ENCODE measurements around the gene SULF2. TPM values are rescaled to one million over a fixed set of nuclear protein-coding genes. Genes with fewer than 3 reads are reported as not detected.

The SULF2 gene
- total and polyA plus RNA-seq, 2 of the 13 experiments (the other 11 are each of a cell fraction or from before 2014, with no cell fraction given): 7.2 to 50.9 TPM

- H3K4me3 ChIP-seq (replicated peaks in 1 of 3; ENCODE audit: insufficient read depth in 1 of 3, low read depth in 2 of 3, low read length in 3 of 3): no peak overlapping the region
- FAIRE-seq (no peak), ATAC-seq (no peak), DNase-seq (ENCODE audit: low spot score) (no peak)
- TF ChIP-seq GMEB2 (CRISPR knock-in tag; IDR thresholded peaks at IDR 0.05; ENCODE audit: low read depth): no peak
- 0 out of 2 replicates have a peak, but pooled peaks have one; percentile 26 for TF ChIP-seq ZNF773 (CRISPR knock-in tag; IDR thresholded peaks at IDR 0.05; ENCODE audit: borderline replicate concordance)
- H3K36me3 ChIP-seq (replicated peaks in 1 of 2; ENCODE audit: control insufficient read depth in 1 of 2, insufficient read depth in 2 of 2, low read length in 2 of 2): peaks cover 3 to 11% of the 10 kb centered on the region in 2 experiments; a peak in 1 of 5 replicates
- peaks cover 38% of the 10 kb centered on the region for H3K4me1 ChIP-seq (ENCODE audit: insufficient read depth, low read length)
- H3K27me3 ChIP-seq (ENCODE audit: control insufficient read depth in 1 of 2, insufficient read depth in 2 of 2, low read length in 2 of 2): no peaks in the 10 kb centered on the region
- no peaks in the 10 kb centered on the region for H3K79me2 ChIP-seq (ENCODE audit: insufficient read depth, low read length)
- no peaks in the 10 kb centered on the region for H4K20me1 ChIP-seq (ENCODE audit: insufficient read depth, low read length)
- ChIA-PET POLR2A (no interaction called here), CTCF (ENCODE audit: low intra/inter-chr PET ratio, low total read pairs) (interaction anchor here (1.9 to 2.3 kb wide), 2 partner anchors 12 to 956 kb away, joined by 5 to 24 read pairs; no protein-coding TSS in a partner anchor)
- H3K27ac ChIP-seq (ENCODE audit: extremely low read length, insufficient read depth, low read length): no peak overlapping the region
- no peak overlapping the region for H2AFZ ChIP-seq (ENCODE audit: low read length)
- BruUV-seq (replicated peaks): no TSS peak
- no peaks in the 10 kb centered on the region for H3K9me3 ChIP-seq (ENCODE audit: low read length)
- H3K4me2 ChIP-seq (ENCODE audit: low read depth, low read length): no peak overlapping the region
- 93% methylated on average over 12 of the region's 12 CpGs for WGBS (ENCODE audit: low lambda C conversion rate)
- intact Hi-C loops (cut with micrococcal nuclease; ENCODE audit: unreplicated experiment): no loop called here
- no peak overlapping the region for H3K9ac ChIP-seq (ENCODE audit: insufficient read depth, low read depth, low read length)
- in situ Hi-C loops (cut with HindIII; ENCODE audit: extremely low pct_ligation_motif_present, low pct_unique_long_range_greater_than_20kb): no loop called here
Observed at GRCh38 chr20:47664744-47665143, 120.5 kb downstream of the SULF2 start.

- no peaks in the 10 kb centered on the region for H3K9me3 ChIP-seq (ENCODE audit: low read length)
- BruUV-seq (replicated peaks): no TSS peak
- in situ Hi-C loops (cut with HindIII; ENCODE audit: extremely low pct_ligation_motif_present, low pct_unique_long_range_greater_than_20kb): no loop called here
- ATAC-seq: peak; percentile 8
- CTCF ChIA-PET (ENCODE audit: low intra/inter-chr PET ratio, low total read pairs): interaction anchor here (1.2 to 2.3 kb wide), 4 partner anchors 12 to 957 kb away, joined by 4 to 24 read pairs (median 4); no protein-coding TSS in a partner anchor
- H3K27me3 ChIP-seq (ENCODE audit: control insufficient read depth in 1 of 2, insufficient read depth in 2 of 2, low read length in 2 of 2): no peaks in the 10 kb centered on the region
- peak overlapping the region; percentile 41 for H3K4me2 ChIP-seq (ENCODE audit: low read depth, low read length)
- no peak for DNase-seq (ENCODE audit: low spot score)
- intact Hi-C loops (cut with micrococcal nuclease; ENCODE audit: unreplicated experiment): no loop called here
- no peak overlapping the region for H2AFZ ChIP-seq (ENCODE audit: low read length)
- FAIRE-seq: no peak
- no peak overlapping the region; a peak in 1 of 6 replicates for H3K4me3 ChIP-seq (replicated peaks in 1 of 3; ENCODE audit: insufficient read depth in 1 of 3, low read depth in 2 of 3, low read length in 3 of 3)
- H3K9ac ChIP-seq (ENCODE audit: insufficient read depth, low read depth, low read length): no peak overlapping the region
- 92% methylated on average over 2 of the region's 2 CpGs for WGBS (ENCODE audit: low lambda C conversion rate)
- H3K27ac ChIP-seq (ENCODE audit: extremely low read length, insufficient read depth, low read length): no peak overlapping the region
- peaks cover 3 to 13% of the 10 kb centered on the region in 2 experiments; a peak in 1 of 5 replicates for H3K36me3 ChIP-seq (replicated peaks in 1 of 2; ENCODE audit: control insufficient read depth in 1 of 2, insufficient read depth in 2 of 2, low read length in 2 of 2)
- no peaks in the 10 kb centered on the region for H4K20me1 ChIP-seq (ENCODE audit: insufficient read depth, low read length)
- H3K4me1 ChIP-seq (ENCODE audit: insufficient read depth, low read length): peaks cover 42% of the 10 kb centered on the region
- H3K79me2 ChIP-seq (ENCODE audit: insufficient read depth, low read length): no peaks in the 10 kb centered on the region
- POLR2A ChIA-PET: no interaction called here
- no peak for TF ChIP-seq ZBTB40 (IDR thresholded peaks at IDR 0.05)
- no peak for TF ChIP-seq ZBTB40 (CRISPR knock-in tag; IDR thresholded peaks at IDR 0.05)
- TF ChIP-seq GMEB1 (CRISPR knock-in tag; IDR thresholded peaks at IDR 0.05; ENCODE audit: borderline replicate concordance): 0 out of 2 replicates have a peak, but pooled peaks have one; percentile 16
Observed at GRCh38 chr20:47664068-47664437, 121.2 kb downstream of the SULF2 start.

Data from HepG2 (cell line).